CD14-positive monocyte (primary cell): Measurements from ENCODE around the gene PDCD2L. TPM values are rescaled to one million over a fixed set of nuclear protein-coding genes. Genes with fewer than 3 reads are reported as not detected.
"Not testable (repeated sequence)": the region's sequence is repeated elsewhere in the genome, so short reads cannot be mapped to it uniquely, and the experiment has no call there.

Source experiments
- DNase-seq, 3 donors: peaks; one replicate each; pipeline ENCODE4 v3.0.0-alpha.2; 2011 to 2022
- H2AFZ ChIP-seq: 2 replicates; pipeline ENCODE4 v1.6.0; 2012; ENCODE audit warnings: mild to moderate bottlenecking, low read depth, low read length, inconsistent platforms; ENCODE audit not compliant: insufficient read depth, poor library complexity, severe bottlenecking
- H3K27ac ChIP-seq, 2 donors: 1 replicate in 1 of 2; 2 replicates in 1 of 2; pipeline ENCODE4 v1.5.1; 2012 to 2013; ENCODE audit warnings: low read length in 2 of 2, control low read depth in 1 of 2, inconsistent platforms in 1 of 2, low read depth in 1 of 2, mild to moderate bottlenecking in 1 of 2
- H3K27me3 ChIP-seq, 2 donors: one replicate each; pipeline versions ENCODE4 v1.6.0 to v1.6.1; 2011 to 2013; ENCODE audit warnings: low read length in 2 of 2; ENCODE audit not compliant: control insufficient read depth in 2 of 2, insufficient read depth in 2 of 2
- H3K36me3 ChIP-seq, 2 donors: replicated peaks in 1 of 2; 1 replicate in 1 of 2; 2 replicates in 1 of 2; pipeline versions ENCODE4 v1.5.1 to v1.6.1; 2012 to 2013; ENCODE audit warnings: low read length in 2 of 2, control low read depth in 1 of 2, inconsistent platforms in 1 of 2, mild to moderate bottlenecking in 1 of 2; ENCODE audit not compliant: insufficient read depth in 2 of 2, control insufficient read depth in 1 of 2
- H3K4me1 ChIP-seq, 2 donors: 1 replicate in 1 of 2; 2 replicates in 1 of 2; pipeline versions ENCODE4 v1.5.1 to v1.6.1; 2012 to 2013; ENCODE audit warnings: low read length in 2 of 2, control low read depth in 1 of 2, inconsistent platforms in 1 of 2, mild to moderate bottlenecking in 1 of 2, moderate library complexity in 1 of 2; ENCODE audit not compliant: insufficient read depth in 2 of 2, control insufficient read depth in 1 of 2
- H3K4me2 ChIP-seq: replicated peaks from 2 replicates; pipeline ENCODE3; 2012; ENCODE audit warnings: low read length, moderate library complexity, mild to moderate bottlenecking; ENCODE audit not compliant: poor library complexity, severe bottlenecking; ENCODE audit errors: extremely low read depth
- H3K4me3 ChIP-seq, 3 experiments: fragments of 200-600 bp in 1 of 3; sonication (generic) in 1 of 3; replicated peaks in 1 of 3; 1 replicate in 2 of 3; 2 replicates in 1 of 3; pipeline ENCODE4 v1.5.1; 2011 to 2013; ENCODE audit warnings: low read length in 3 of 3, mild to moderate bottlenecking in 3 of 3, control low read depth in 2 of 3, low read depth in 2 of 3, inconsistent platforms in 1 of 3, moderate library complexity in 1 of 3
- H3K79me2 ChIP-seq: 2 replicates; pipeline ENCODE4 v1.6.0; 2012; ENCODE audit warnings: mild to moderate bottlenecking, control low read depth, inconsistent platforms, low read length, moderate library complexity; ENCODE audit not compliant: insufficient read depth
- H3K9ac ChIP-seq: 2 replicates; pipeline ENCODE4 v1.6.0; 2017; ENCODE audit warnings: low read length, mild to moderate bottlenecking; ENCODE audit not compliant: insufficient read depth, poor library complexity, severe bottlenecking
- H3K9me3 ChIP-seq, 2 donors: replicated peaks in 1 of 2; 1 replicate in 1 of 2; 2 replicates in 1 of 2; pipeline versions ENCODE4 v1.5.1 to v1.6.1; 2012 to 2013; ENCODE audit warnings: low read length in 2 of 2, control low read depth in 1 of 2; ENCODE audit not compliant: control insufficient read depth in 1 of 2, insufficient read depth in 1 of 2
- H4K20me1 ChIP-seq: 2 replicates; pipeline ENCODE4 v1.6.0; 2012; ENCODE audit warnings: mild to moderate bottlenecking, low read length, control low read depth, moderate library complexity; ENCODE audit not compliant: insufficient read depth
- H3K27ac Mint-ChIP-seq, 7 donors: one replicate each; pipeline ENCODE4 v1.8.0; 2020; ENCODE audit warnings: mild to moderate bottlenecking in 7 of 7, mixed read lengths in 7 of 7, moderate library complexity in 6 of 7, inconsistent platforms in 2 of 7
- H3K27me3 Mint-ChIP-seq, 3 donors: one replicate each; pipeline ENCODE4 v1.8.0; 2021 to 2022; ENCODE audit warnings: low read depth in 3 of 3, mild to moderate bottlenecking in 3 of 3, mixed read lengths in 3 of 3, moderate library complexity in 3 of 3, inconsistent platforms in 1 of 3
- H3K36me3 Mint-ChIP-seq, 2 donors: one replicate each; pipeline ENCODE4 v1.8.0; 2020; ENCODE audit warnings: mixed read lengths in 2 of 2, inconsistent platforms in 1 of 2, mild to moderate bottlenecking in 1 of 2
- H3K4me1 Mint-ChIP-seq: one replicate; pipeline ENCODE4 v1.8.0; 2020; ENCODE audit warnings: mild to moderate bottlenecking, mixed read lengths
- H3K4me3 Mint-ChIP-seq, 2 donors: one replicate each; pipeline ENCODE4 v1.8.0; 2020; ENCODE audit warnings: mild to moderate bottlenecking in 2 of 2, mixed read lengths in 2 of 2, moderate library complexity in 1 of 2
- H3K9me3 Mint-ChIP-seq, 7 donors: one replicate each; pipeline ENCODE4 v1.8.0; 2020 to 2022; ENCODE audit warnings: mixed read lengths in 7 of 7, mild to moderate bottlenecking in 6 of 7, moderate library complexity in 6 of 7, inconsistent platforms in 2 of 7
- WGBS: methylation state at CpG from one replicate; pipeline ENCODE4 v1.1.5; 2013; ENCODE audit warnings: missing lambda C conversion rate; ENCODE audit not compliant: insufficient coverage; 5-methylcytosine and 5-hydroxymethylcytosine counted together
- intact Hi-C, 2 donors: fragments of 100-400 bp; cut with micrococcal nuclease; formaldehyde crosslinking; loops; one replicate each; pipeline versions ENCODE4 v1.15.0 to v1.15.1; 2023
- polyA plus RNA-seq, 3 donors: library from polyadenylated mRNA; depleted of rRNA in 1 of 3; unstranded in 2 of 3; stranded (reverse) in 1 of 3; fragments of 300-500 nt in 2 of 3; fragments of >200 nt in 1 of 3; fragmentation: Illumina TruSeq in 2 of 3; gene quantifications; 1 replicate in 2 of 3; 2 replicates in 1 of 3; pipeline ENCODE4 v1.2.3, GENCODE V29; 2012 to 2021
- TF ChIP-seq, protein P1 (sequence below): fragments of 200-600 bp; IDR thresholded peaks from one replicate; pipeline ENCODE4 v1.8.0; 2022; ENCODE audit warnings: antibody characterized with exemption, mild to moderate bottlenecking

PDCD2L gene
- polyA plus RNA-seq, 3 donors, result 3.1 to 5.0 (median 4.9) TPM

DNA sequence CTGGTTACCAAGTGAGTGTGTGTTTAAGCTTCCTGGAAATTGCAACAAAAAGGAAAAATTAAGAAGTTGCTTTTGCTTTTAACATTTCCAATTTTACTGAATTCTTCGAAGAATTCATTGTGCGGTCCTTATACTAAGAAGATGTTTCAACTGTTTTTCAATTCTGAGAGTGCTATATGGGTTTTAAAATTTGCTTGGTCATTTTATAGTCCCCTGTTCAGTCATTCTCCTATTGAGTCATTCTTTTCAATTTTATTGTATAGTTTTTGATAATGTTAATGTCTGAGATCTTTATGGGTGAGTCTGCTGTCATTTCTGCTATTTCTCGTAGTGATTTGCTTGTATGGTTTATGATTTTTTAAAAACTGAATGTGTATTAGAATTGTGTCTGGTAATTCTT, 50.5 kb downstream of the PDCD2L start:
- H3K27ac ChIP-seq, result no peak overlapping the region
- H2AFZ ChIP-seq, result no peak overlapping the region
- H3K9me3 ChIP-seq, result no peaks in the 10 kb centered on the region
- no peaks in the 10 kb centered on the region for H3K27me3 ChIP-seq
- Mint-ChIP-seq H3K4me1 (no peaks in the 10 kb centered on the region), H3K9me3 (no peaks in the 10 kb centered on the region), H3K27me3 (no peaks in the 10 kb centered on the region), H3K4me3 (no peak overlapping the region), H3K27ac (no peak overlapping the region), H3K36me3 (peaks cover 67 to 92% of the 10 kb centered on the region in 2 donors)
- H3K4me1 ChIP-seq, result no peaks in the 10 kb centered on the region
- H3K9ac ChIP-seq, result no peak overlapping the region
- peaks cover 86 to 96% of the 10 kb centered on the region in 2 donors for H3K36me3 ChIP-seq
- no peak overlapping the region for H3K4me3 ChIP-seq
- intact Hi-C loops, result no loop called here
- no peak overlapping the region for H3K4me2 ChIP-seq
- H4K20me1 ChIP-seq, result no peaks in the 10 kb centered on the region
- no peaks in the 10 kb centered on the region for H3K79me2 ChIP-seq
- TF ChIP-seq, protein P1, sequence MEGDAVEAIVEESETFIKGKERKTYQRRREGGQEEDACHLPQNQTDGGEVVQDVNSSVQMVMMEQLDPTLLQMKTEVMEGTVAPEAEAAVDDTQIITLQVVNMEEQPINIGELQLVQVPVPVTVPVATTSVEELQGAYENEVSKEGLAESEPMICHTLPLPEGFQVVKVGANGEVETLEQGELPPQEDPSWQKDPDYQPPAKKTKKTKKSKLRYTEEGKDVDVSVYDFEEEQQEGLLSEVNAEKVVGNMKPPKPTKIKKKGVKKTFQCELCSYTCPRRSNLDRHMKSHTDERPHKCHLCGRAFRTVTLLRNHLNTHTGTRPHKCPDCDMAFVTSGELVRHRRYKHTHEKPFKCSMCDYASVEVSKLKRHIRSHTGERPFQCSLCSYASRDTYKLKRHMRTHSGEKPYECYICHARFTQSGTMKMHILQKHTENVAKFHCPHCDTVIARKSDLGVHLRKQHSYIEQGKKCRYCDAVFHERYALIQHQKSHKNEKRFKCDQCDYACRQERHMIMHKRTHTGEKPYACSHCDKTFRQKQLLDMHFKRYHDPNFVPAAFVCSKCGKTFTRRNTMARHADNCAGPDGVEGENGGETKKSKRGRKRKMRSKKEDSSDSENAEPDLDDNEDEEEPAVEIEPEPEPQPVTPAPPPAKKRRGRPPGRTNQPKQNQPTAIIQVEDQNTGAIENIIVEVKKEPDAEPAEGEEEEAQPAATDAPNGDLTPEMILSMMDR, result no peak
- WGBS, result 100% methylated on average over 1 of the region's 3 CpGs
- no peak for DNase-seq

DNA sequence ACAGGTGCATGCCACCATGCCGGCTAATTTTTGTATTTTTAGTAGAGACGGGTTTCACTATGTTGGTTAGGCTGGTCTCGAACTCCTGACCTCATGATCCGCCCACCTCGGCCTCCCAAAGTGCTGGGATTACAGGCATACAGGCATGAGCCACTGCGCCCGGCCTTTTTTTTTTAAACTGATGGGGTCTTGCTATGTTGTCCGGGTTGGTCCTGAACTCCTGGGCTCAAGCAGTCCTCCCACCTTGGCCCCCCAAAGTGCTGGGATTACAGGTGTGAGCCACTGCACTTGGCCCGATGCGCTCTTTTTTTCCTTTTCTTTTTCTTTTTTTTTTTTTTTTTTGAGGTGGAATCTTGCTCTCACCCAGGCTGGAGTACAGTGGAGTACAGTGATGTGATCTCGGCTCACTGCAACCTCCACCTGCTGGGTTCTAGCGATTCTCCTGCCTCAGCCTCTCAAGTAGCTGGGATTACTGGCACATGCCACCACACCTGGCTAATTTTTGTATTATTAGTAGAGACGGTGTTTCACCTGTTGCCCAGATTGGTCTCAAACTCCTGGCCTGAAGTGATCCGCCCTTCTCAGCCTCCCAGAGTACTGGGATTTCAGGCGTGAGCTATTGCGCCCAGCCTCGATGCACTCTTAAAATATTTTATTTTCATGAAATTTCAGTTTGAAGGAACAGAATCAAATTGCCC, 51.7 kb downstream of the PDCD2L start:
- H3K9ac ChIP-seq, H3K4me1 ChIP-seq, H2AFZ ChIP-seq, H3K9me3 Mint-ChIP-seq, H3K4me3 Mint-ChIP-seq, H3K27ac Mint-ChIP-seq, H3K4me2 ChIP-seq, H3K9me3 ChIP-seq, H3K4me3 ChIP-seq, H3K27me3 ChIP-seq, DNase-seq, H3K27ac ChIP-seq, H3K79me2 ChIP-seq, intact Hi-C loops, H3K27me3 Mint-ChIP-seq, H4K20me1 ChIP-seq, H3K4me1 Mint-ChIP-seq: not testable (repeated sequence)
- H3K36me3 ChIP-seq, result peaks cover 86 to 96% of the 10 kb centered on the region in 2 donors
- peaks cover 71 to 92% of the 10 kb centered on the region in 2 donors for H3K36me3 Mint-ChIP-seq
- WGBS, result 100% methylated on average over 2 of the region's 17 CpGs
